Mesenchymal stem cell (in vitro differentiated cells and primary cell): ENCODE results near the gene SSH2.

Experiments used
- DNase-seq: peaks from one replicate; pipeline ENCODE4 v3.0.0-alpha.2; 2013
- H2AFZ ChIP-seq: one replicate; pipeline ENCODE4 v1.6.1; 2013; ENCODE audit warnings: low read depth, mild to moderate bottlenecking, control low read depth, inconsistent platforms, low read length, moderate library complexity
- H2AK5ac ChIP-seq: 2 replicates; pipeline ENCODE4 v1.6.1; 2013; ENCODE audit warnings: low read length, moderate library complexity, mild to moderate bottlenecking, inconsistent platforms; ENCODE audit not compliant: severe bottlenecking
- H2BK120ac ChIP-seq: one replicate; pipeline ENCODE4 v1.6.1; 2013; ENCODE audit warnings: low read depth, mild to moderate bottlenecking, inconsistent platforms, low read length, moderate library complexity
- H2BK12ac ChIP-seq, 2 experiments: one replicate each; pipeline ENCODE4 v1.6.1; 2013; ENCODE audit warnings: inconsistent platforms in 2 of 2, low read length in 2 of 2, mild to moderate bottlenecking in 2 of 2, moderate library complexity in 2 of 2, control low read depth in 1 of 2
- H2BK15ac ChIP-seq: one replicate; pipeline ENCODE4 v1.6.1; 2013; ENCODE audit warnings: mild to moderate bottlenecking, low read depth, inconsistent platforms; ENCODE audit not compliant: poor library complexity, severe bottlenecking
- H2BK5ac ChIP-seq: 2 replicates; pipeline ENCODE4 v1.6.1; 2013; ENCODE audit warnings: low read depth, mild to moderate bottlenecking, low read length, control low read depth, inconsistent platforms; ENCODE audit not compliant: poor library complexity, severe bottlenecking
- H3K14ac ChIP-seq, 2 experiments: one replicate each; pipeline ENCODE4 v1.6.1; 2013; ENCODE audit warnings: inconsistent platforms in 2 of 2, low read length in 2 of 2, control low read depth in 1 of 2, mild to moderate bottlenecking in 1 of 2, moderate library complexity in 1 of 2
- H3K18ac ChIP-seq, 2 experiments: one replicate each; pipeline ENCODE4 v1.6.1; 2013; ENCODE audit warnings: inconsistent platforms in 2 of 2, low read length in 2 of 2, control low read depth in 1 of 2, low read depth in 1 of 2, mild to moderate bottlenecking in 1 of 2
- H3K23ac ChIP-seq, 2 experiments: one replicate each; pipeline ENCODE4 v1.6.1; 2013; ENCODE audit warnings: inconsistent platforms in 2 of 2, low read length in 2 of 2, mild to moderate bottlenecking in 2 of 2, moderate library complexity in 2 of 2, control low read depth in 1 of 2
- H3K27ac ChIP-seq: 2 replicates; pipeline ENCODE4 v1.5.1; 2013; ENCODE audit warnings: mild to moderate bottlenecking, moderate library complexity, low read length, control low read depth, inconsistent platforms; ENCODE audit not compliant: poor library complexity, severe bottlenecking
- H3K27me3 ChIP-seq, 2 experiments: 2 replicates each; pipeline versions ENCODE4 v1.6.1 to v1.7.0; 2013; ENCODE audit warnings: low read length in 2 of 2, mild to moderate bottlenecking in 2 of 2, moderate library complexity in 2 of 2, control low read depth in 1 of 2, inconsistent platforms in 1 of 2; ENCODE audit not compliant: control insufficient read depth in 1 of 2, insufficient read depth in 1 of 2
- H3K36me3 ChIP-seq, 2 experiments: 2 replicates each; pipeline versions ENCODE4 v1.6.1 to v1.7.0; 2013; ENCODE audit warnings: low read length in 2 of 2, control low read depth in 1 of 2, inconsistent platforms in 1 of 2, low read depth in 1 of 2, mild to moderate bottlenecking in 1 of 2; ENCODE audit not compliant: insufficient read depth in 2 of 2, control insufficient read depth in 1 of 2
- H3K4ac ChIP-seq, 2 experiments: one replicate each; pipeline ENCODE4 v1.6.1; 2013; ENCODE audit warnings: inconsistent platforms in 2 of 2, low read length in 2 of 2, mild to moderate bottlenecking in 2 of 2, moderate library complexity in 2 of 2, control low read depth in 1 of 2, low read depth in 1 of 2
- H3K4me1 ChIP-seq: 2 replicates; pipeline ENCODE4 v1.6.1; 2013; ENCODE audit warnings: low read depth, low read length, control low read depth; ENCODE audit not compliant: control insufficient read depth, insufficient read depth
- H3K4me2 ChIP-seq: 2 replicates; pipeline ENCODE4 v1.6.1; 2013; ENCODE audit warnings: low read length, mild to moderate bottlenecking, inconsistent platforms; ENCODE audit not compliant: poor library complexity, severe bottlenecking
- H3K4me3 ChIP-seq, 2 experiments: 2 replicates each; pipeline versions ENCODE4 v1.5.1 to v1.7.0; 2013; ENCODE audit warnings: low read length in 2 of 2, mild to moderate bottlenecking in 2 of 2, control low read depth in 1 of 2, low read depth in 1 of 2; ENCODE audit not compliant: insufficient read depth in 1 of 2
- H3K79me1 ChIP-seq: replicated peaks from 2 replicates; pipeline ENCODE4 v1.6.1; 2013; ENCODE audit warnings: mild to moderate bottlenecking, control low read depth, low read length, inconsistent platforms; ENCODE audit not compliant: poor library complexity, severe bottlenecking
- H3K9ac ChIP-seq: 2 replicates; pipeline ENCODE4 v1.7.0; 2013; ENCODE audit warnings: mild to moderate bottlenecking, low read length, moderate library complexity
- H3K9me3 ChIP-seq: 2 replicates; pipeline ENCODE4 v1.7.0; 2013; ENCODE audit warnings: mild to moderate bottlenecking, low read length; ENCODE audit not compliant: control insufficient read depth
- H4K8ac ChIP-seq: one replicate; pipeline ENCODE4 v1.6.1; 2013; ENCODE audit warnings: inconsistent platforms, mild to moderate bottlenecking, low read length, moderate library complexity
- H4K91ac ChIP-seq: one replicate; pipeline ENCODE4 v1.6.1; 2013; ENCODE audit warnings: mild to moderate bottlenecking, low read length, inconsistent platforms
- WGBS: methylation state at CpG from one replicate; pipeline ENCODE4 v1.1.7; 2013; ENCODE audit warnings: mixed read lengths; 5-methylcytosine and 5-hydroxymethylcytosine counted together

The SSH2 gene

GRCh38 chr17:29753845-29754439 is 176.1 kb downstream of the SSH2 start:
- H3K36me3 ChIP-seq = peaks cover 5 to 17% of the 10 kb centered on the region in 2 experiments
- no peak overlapping the region for H3K27ac ChIP-seq
- peaks cover 3% of the 10 kb centered on the region for H3K4me1 ChIP-seq
- H4K91ac ChIP-seq = no peak overlapping the region
- H2BK12ac ChIP-seq = no peak overlapping the region
- H3K18ac ChIP-seq = no peak overlapping the region
- H3K9me3 ChIP-seq = no peaks in the 10 kb centered on the region
- H3K4me3 ChIP-seq = no peak overlapping the region
- no peak overlapping the region for H3K23ac ChIP-seq
- no peak overlapping the region for H2BK15ac ChIP-seq
- H3K9ac ChIP-seq = no peak overlapping the region
- no peak overlapping the region for H2AK5ac ChIP-seq
- no peaks in the 10 kb centered on the region for H3K27me3 ChIP-seq
- no peak overlapping the region for H2BK5ac ChIP-seq
- no peak overlapping the region for H3K14ac ChIP-seq
- no peak overlapping the region for H4K8ac ChIP-seq
- WGBS = no CpG with 5 or more reads among the region's 2 CpGs
- no peak overlapping the region for H3K4me2 ChIP-seq
- H2BK120ac ChIP-seq = no peak overlapping the region
- peaks cover 11% of the 10 kb centered on the region for H3K79me1 ChIP-seq
- no peak for DNase-seq
- no peak overlapping the region for H2AFZ ChIP-seq
- H3K4ac ChIP-seq = no peak overlapping the region

GRCh38 chr17:29749045-29749825 is 180.8 kb downstream of the SSH2 start:
- no peak overlapping the region for H3K4me2 ChIP-seq
- no peak overlapping the region for H2BK15ac ChIP-seq
- no peaks in the 10 kb centered on the region for H3K9me3 ChIP-seq
- no peak overlapping the region for H3K9ac ChIP-seq
- H3K18ac ChIP-seq = no peak overlapping the region
- peaks cover 3% of the 10 kb centered on the region for H3K4me1 ChIP-seq
- peaks cover 5 to 17% of the 10 kb centered on the region in 2 experiments for H3K36me3 ChIP-seq
- no peaks in the 10 kb centered on the region for H3K27me3 ChIP-seq
- over 99% methylated on average over 4 of the region's 5 CpGs for WGBS
- H2AK5ac ChIP-seq = no peak overlapping the region
- no peak overlapping the region for H2AFZ ChIP-seq
- H4K8ac ChIP-seq = no peak overlapping the region
- no peak overlapping the region for H2BK120ac ChIP-seq
- DNase-seq = no peak
- H3K27ac ChIP-seq = no peak overlapping the region
- no peak overlapping the region for H3K14ac ChIP-seq
- no peak overlapping the region for H3K4me3 ChIP-seq
- H3K4ac ChIP-seq = no peak overlapping the region
- H2BK12ac ChIP-seq = no peak overlapping the region
- H3K79me1 ChIP-seq = peaks cover 3% of the 10 kb centered on the region
- no peak overlapping the region for H3K23ac ChIP-seq
- no peak overlapping the region for H2BK5ac ChIP-seq
- no peak overlapping the region for H4K91ac ChIP-seq

GRCh38 chr17:29748400-29748799 is 181.6 kb downstream of the SSH2 start:
- peaks cover 6% of the 10 kb centered on the region for H3K4me1 ChIP-seq
- no peak overlapping the region for H3K23ac ChIP-seq
- no peak overlapping the region for H2BK12ac ChIP-seq
- no peak overlapping the region for H3K18ac ChIP-seq
- no peak overlapping the region for H2AFZ ChIP-seq
- H3K14ac ChIP-seq = no peak overlapping the region
- H3K79me1 ChIP-seq = peaks cover 6% of the 10 kb centered on the region
- no peak overlapping the region for H2BK15ac ChIP-seq
- H4K91ac ChIP-seq = no peak overlapping the region
- H3K27me3 ChIP-seq = no peaks in the 10 kb centered on the region
- H3K27ac ChIP-seq = no peak overlapping the region
- no peak overlapping the region for H3K4me3 ChIP-seq
- H2BK120ac ChIP-seq = no peak overlapping the region
- no peaks in the 10 kb centered on the region for H3K9me3 ChIP-seq
- no peak overlapping the region for H2AK5ac ChIP-seq
- DNase-seq = no peak
- peaks cover 4 to 13% of the 10 kb centered on the region in 2 experiments for H3K36me3 ChIP-seq
- H3K4me2 ChIP-seq = no peak overlapping the region
- 100% methylated on average over 1 of the region's 1 CpG for WGBS
- no peak overlapping the region for H3K9ac ChIP-seq
- no peak overlapping the region for H3K4ac ChIP-seq
- H2BK5ac ChIP-seq = no peak overlapping the region
- H4K8ac ChIP-seq = no peak overlapping the region

- H2BK120ac ChIP-seq = no peak overlapping the region
- H3K27ac ChIP-seq = no peak overlapping the region
- no peak overlapping the region for H2BK12ac ChIP-seq
- H3K14ac ChIP-seq = no peak overlapping the region
- H2AK5ac ChIP-seq = no peak overlapping the region
- H3K9me3 ChIP-seq = no peaks in the 10 kb centered on the region
- no peaks in the 10 kb centered on the region for H3K27me3 ChIP-seq
- no peak overlapping the region for H3K4me3 ChIP-seq
- H2BK5ac ChIP-seq = no peak overlapping the region
- H4K8ac ChIP-seq = no peak overlapping the region
- H3K4me1 ChIP-seq = peaks cover 6% of the 10 kb centered on the region
- no peak for DNase-seq
- no peak overlapping the region for H3K9ac ChIP-seq
- H3K79me1 ChIP-seq = peaks cover 5% of the 10 kb centered on the region
- no peak overlapping the region for H3K4ac ChIP-seq
- no peak overlapping the region for H3K18ac ChIP-seq
- no peak overlapping the region for H3K4me2 ChIP-seq
- H2BK15ac ChIP-seq = no peak overlapping the region
- H2AFZ ChIP-seq = no peak overlapping the region
- peaks cover 0 to 6% of the 10 kb centered on the region in 2 experiments for H3K36me3 ChIP-seq
- 100% methylated on average over 1 of the region's 1 CpG for WGBS
- no peak overlapping the region for H3K23ac ChIP-seq
- no peak overlapping the region for H4K91ac ChIP-seq
Measured at GRCh38 chr17:29747660-29748059, 182.4 kb downstream of the SSH2 start.
